Upper lobe of left lung (tissue), 4 donors: ENCODE results near the gene KCNJ15.

Experiments
- POLR2A ChIP-seq, 4 donors: fragments of 450-650 bp; IDR thresholded peaks; one replicate each; pipeline ENCODE4 v1.5.1; 2016 to 2017; ENCODE audit warnings: antibody characterized with exemption in 4 of 4, mild to moderate bottlenecking in 2 of 4
- TF ChIP-seq, protein P1 (sequence below), 6 experiments: fragments of 450-650 bp in 4 of 6; fragments of 200-600 bp in 2 of 6; sonication (generic) in 2 of 6; IDR thresholded peaks; one replicate each; pipeline ENCODE4 v1.5.1; 2016 to 2019; ENCODE audit warnings: antibody characterized with exemption in 6 of 6

DNA sequence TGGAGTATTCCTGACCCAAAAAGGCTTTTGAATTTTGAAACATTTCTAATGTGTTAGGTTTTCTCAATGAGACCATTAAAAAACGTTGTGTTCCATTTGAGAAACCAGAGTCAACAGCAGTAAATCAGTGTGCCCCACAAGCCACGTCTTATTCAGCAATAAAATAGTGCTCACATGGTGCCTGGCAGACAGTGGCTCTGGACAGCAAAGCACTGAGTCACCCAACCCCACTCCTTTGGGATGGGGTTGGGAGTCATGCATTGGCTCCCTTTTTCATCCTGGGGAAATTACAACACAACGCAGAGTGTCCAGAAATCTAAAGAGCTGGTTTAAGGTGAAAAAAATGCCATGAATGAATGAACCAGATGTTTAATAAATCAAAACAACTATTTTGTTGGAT lies 46.5 kb downstream of the KCNJ15 start:
- TF ChIP-seq POLR2A (IDR thresholded peaks at IDR 0.05): no peak
- TF ChIP-seq, protein P1, sequence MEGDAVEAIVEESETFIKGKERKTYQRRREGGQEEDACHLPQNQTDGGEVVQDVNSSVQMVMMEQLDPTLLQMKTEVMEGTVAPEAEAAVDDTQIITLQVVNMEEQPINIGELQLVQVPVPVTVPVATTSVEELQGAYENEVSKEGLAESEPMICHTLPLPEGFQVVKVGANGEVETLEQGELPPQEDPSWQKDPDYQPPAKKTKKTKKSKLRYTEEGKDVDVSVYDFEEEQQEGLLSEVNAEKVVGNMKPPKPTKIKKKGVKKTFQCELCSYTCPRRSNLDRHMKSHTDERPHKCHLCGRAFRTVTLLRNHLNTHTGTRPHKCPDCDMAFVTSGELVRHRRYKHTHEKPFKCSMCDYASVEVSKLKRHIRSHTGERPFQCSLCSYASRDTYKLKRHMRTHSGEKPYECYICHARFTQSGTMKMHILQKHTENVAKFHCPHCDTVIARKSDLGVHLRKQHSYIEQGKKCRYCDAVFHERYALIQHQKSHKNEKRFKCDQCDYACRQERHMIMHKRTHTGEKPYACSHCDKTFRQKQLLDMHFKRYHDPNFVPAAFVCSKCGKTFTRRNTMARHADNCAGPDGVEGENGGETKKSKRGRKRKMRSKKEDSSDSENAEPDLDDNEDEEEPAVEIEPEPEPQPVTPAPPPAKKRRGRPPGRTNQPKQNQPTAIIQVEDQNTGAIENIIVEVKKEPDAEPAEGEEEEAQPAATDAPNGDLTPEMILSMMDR (IDR thresholded peaks at IDR 0.05): no peak
